ENCODE results near the gene TM2D3. TPM values are rescaled to one million over a fixed set of nuclear protein-coding genes. Genes with fewer than 3 reads are reported as not detected.

TM2D3 gene
- total RNA-seq, 2 donors from 2014 or later: 39.8 to 104 TPM

GRCh38 chr15:101608201-101608600, 44.0 kb downstream of the TM2D3 start:
- Histone ChIP-seq H3K27me3 (replicated peaks; ENCODE audit: insufficient read depth) (no peaks in the 10 kb centered on the region), H3K27ac (no peak overlapping the region), H3K9me3 (no peaks in the 10 kb centered on the region), H3K36me3 (no peaks in the 10 kb centered on the region), H3K4me1 (ENCODE audit: control insufficient read depth in 1 of 2, low read depth in 2 of 2) (peaks cover 0 to 7% of the 10 kb centered on the region in 2 donors), H3K4me3 (no peak overlapping the region)
- DNase-seq (ENCODE audit: low spot score): no peak
- TF ChIP-seq, protein P1, sequence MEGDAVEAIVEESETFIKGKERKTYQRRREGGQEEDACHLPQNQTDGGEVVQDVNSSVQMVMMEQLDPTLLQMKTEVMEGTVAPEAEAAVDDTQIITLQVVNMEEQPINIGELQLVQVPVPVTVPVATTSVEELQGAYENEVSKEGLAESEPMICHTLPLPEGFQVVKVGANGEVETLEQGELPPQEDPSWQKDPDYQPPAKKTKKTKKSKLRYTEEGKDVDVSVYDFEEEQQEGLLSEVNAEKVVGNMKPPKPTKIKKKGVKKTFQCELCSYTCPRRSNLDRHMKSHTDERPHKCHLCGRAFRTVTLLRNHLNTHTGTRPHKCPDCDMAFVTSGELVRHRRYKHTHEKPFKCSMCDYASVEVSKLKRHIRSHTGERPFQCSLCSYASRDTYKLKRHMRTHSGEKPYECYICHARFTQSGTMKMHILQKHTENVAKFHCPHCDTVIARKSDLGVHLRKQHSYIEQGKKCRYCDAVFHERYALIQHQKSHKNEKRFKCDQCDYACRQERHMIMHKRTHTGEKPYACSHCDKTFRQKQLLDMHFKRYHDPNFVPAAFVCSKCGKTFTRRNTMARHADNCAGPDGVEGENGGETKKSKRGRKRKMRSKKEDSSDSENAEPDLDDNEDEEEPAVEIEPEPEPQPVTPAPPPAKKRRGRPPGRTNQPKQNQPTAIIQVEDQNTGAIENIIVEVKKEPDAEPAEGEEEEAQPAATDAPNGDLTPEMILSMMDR (IDR thresholded peaks at IDR 0.05): no peak
- ATAC-seq (ENCODE audit: insufficient number of reproducible peaks, low FRiP score, low read depth): no peak

DNA sequence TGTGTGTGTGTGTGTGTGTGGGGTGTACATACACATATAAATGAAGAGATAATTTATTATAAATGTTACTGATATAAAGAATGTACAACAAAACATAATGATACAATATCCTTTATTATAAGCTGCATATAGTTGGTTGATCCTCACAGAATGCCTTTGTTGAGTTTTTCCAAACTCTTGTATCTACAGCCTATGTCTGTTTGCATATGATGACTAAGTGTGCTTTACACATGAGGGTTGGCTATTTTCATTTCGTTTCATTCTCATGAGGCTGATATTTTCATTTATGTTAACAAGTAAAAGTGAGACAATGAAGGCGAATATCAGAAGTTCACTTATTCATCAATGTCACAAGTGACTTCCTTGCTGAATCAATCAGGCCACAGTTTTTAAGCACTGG, 45.1 kb downstream of the TM2D3 start:
- Histone ChIP-seq H3K4me1 (ENCODE audit: control insufficient read depth in 1 of 2, low read depth in 2 of 2) (no peaks in the 10 kb centered on the region), H3K36me3 (no peaks in the 10 kb centered on the region), H3K9me3 (no peaks in the 10 kb centered on the region), H3K27me3 (replicated peaks; ENCODE audit: insufficient read depth) (no peaks in the 10 kb centered on the region), H3K27ac (no peak overlapping the region), H3K4me3 (no peak overlapping the region)
- TF ChIP-seq, protein P1 (IDR thresholded peaks at IDR 0.05): no peak
- DNase-seq (ENCODE audit: low spot score): no peak
- ATAC-seq (ENCODE audit: insufficient number of reproducible peaks, low FRiP score, low read depth): no peak

DNA sequence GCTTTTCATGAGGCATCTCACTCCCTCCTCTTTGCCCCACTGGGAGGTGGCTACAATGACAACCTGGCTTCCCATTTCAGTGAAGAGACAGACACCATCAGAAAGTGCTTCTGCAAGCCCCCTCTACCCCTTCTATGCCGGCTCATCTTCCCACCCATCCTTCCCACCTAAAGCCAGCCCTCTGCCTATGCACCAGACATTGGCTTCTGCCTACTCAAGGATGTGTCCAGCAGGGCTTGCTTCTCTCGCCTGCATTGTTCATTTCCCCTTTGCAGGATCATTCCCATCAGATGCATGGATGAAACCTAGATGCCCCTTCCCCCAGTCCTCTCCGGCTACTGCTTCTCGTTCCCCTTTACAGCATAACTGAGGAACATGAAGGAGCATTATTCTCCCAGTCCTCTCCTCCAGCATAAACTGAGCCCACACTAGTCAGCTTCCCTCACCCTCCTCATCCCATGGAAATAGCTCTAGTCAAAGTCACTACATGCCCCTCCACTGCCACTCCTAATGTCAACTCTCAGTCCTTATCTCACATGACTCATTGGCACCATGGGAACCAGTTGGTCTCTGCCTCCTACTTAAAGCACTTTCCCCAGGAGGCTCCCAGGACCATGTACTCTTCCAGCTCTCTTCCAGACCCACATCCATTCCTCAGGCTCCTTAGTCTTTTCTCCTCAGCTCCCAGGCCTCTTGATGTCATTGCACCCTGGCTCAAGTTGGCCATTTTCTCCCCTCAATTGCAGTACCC, 47.9 kb downstream of the TM2D3 start:
- Histone ChIP-seq H3K27ac (no peak overlapping the region), H3K9me3 (no peaks in the 10 kb centered on the region), H3K4me3 (no peak overlapping the region), H3K27me3 (replicated peaks; ENCODE audit: insufficient read depth) (no peaks in the 10 kb centered on the region), H3K36me3 (no peaks in the 10 kb centered on the region), H3K4me1 (ENCODE audit: control insufficient read depth in 1 of 2, low read depth in 2 of 2) (no peaks in the 10 kb centered on the region)
- ATAC-seq (ENCODE audit: insufficient number of reproducible peaks, low FRiP score, low read depth) (no peak), DNase-seq (ENCODE audit: low spot score) (no peak)
- TF ChIP-seq, protein P1 (IDR thresholded peaks at IDR 0.05): no peak

DNA sequence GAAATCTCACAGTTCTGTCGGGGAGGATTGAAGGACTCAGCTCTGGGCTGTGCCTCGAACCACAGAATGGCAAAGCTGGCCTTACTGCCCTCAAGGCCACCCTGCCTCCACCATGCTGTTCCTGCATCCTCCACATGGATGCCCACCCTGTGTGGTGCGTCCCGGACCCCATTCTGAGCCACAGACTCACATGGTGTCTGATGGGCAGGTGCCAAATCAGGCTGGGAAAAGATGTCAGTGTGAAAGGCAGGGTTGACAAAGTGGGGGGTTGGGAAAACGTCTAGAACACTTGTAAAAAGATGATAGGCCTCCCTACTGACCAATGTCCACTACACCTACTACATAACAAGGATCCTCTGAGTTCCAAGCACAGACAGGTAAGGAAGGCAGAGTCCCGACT, 49.4 kb downstream of the TM2D3 start:
- DNase-seq (ENCODE audit: low spot score) (no peak), ATAC-seq (ENCODE audit: insufficient number of reproducible peaks, low FRiP score, low read depth) (no peak)
- Histone ChIP-seq H3K27ac (no peak overlapping the region), H3K9me3 (no peaks in the 10 kb centered on the region), H3K36me3 (no peaks in the 10 kb centered on the region), H3K27me3 (replicated peaks; ENCODE audit: insufficient read depth) (no peaks in the 10 kb centered on the region), H3K4me1 (ENCODE audit: control insufficient read depth in 1 of 2, low read depth in 2 of 2) (no peaks in the 10 kb centered on the region), H3K4me3 (no peak overlapping the region)
- TF ChIP-seq, protein P1 (IDR thresholded peaks at IDR 0.05): no peak

DNA sequence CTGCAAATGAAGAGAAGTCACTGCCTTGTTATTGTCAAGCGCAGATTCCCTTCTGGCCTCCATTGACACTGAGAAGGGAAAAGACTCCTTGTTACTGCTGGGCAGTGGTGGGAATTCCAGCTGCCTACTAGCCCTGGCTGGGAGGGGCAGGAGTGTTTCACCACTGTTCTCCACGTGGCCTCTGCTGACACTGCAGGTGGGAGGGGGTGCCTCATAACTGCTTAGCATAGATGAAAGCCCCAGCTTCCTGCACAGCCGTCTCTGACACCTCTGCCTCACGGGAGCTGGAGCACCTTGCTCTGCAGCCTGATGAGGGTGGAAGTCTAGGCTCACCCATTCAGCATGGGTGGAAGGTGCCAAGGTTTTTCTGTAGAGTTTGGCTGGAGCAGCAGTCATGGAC, 52.1 kb downstream of the TM2D3 start:
- H3K27ac ChIP-seq: no peak overlapping the region
- no peak for ATAC-seq (ENCODE audit: insufficient number of reproducible peaks, low FRiP score, low read depth)

More for the DNA sequence above, 52.1 kb downstream of the TM2D3 start:
- H3K9me3 ChIP-seq: no peaks in the 10 kb centered on the region
- TF ChIP-seq, protein P1 (IDR thresholded peaks at IDR 0.05): no peak
- DNase-seq (ENCODE audit: low spot score): no peak
- H3K4me3 ChIP-seq: no peak overlapping the region
- no peaks in the 10 kb centered on the region for H3K27me3 ChIP-seq (replicated peaks; ENCODE audit: insufficient read depth)
- no peaks in the 10 kb centered on the region for H3K36me3 ChIP-seq
- no peaks in the 10 kb centered on the region for H3K4me1 ChIP-seq (ENCODE audit: control insufficient read depth in 1 of 2, low read depth in 2 of 2)
